Measurements from ENCODE around the gene IKZF1. TPM values are rescaled to one million over a fixed set of nuclear protein-coding genes. Genes with fewer than 3 reads are reported as not detected.
A peak's percentile ranks its signal among the peaks of the same experiment; 100 is the strongest.

IKZF1 gene
- total and polyA plus RNA-seq, 9 of the 15 experiments (the other 6 are each of a cell fraction or from before 2014, with no cell fraction given) = 12.6 to 85.3 (median 44.7) TPM

- peak; percentile 85 for TF ChIP-seq ATF3 (IDR thresholded peaks at IDR 0.05)
- no peak for TF ChIP-seq ATF3 (CRISPR knock-in tag; conservative IDR thresholded peaks at IDR 0.05)
- no peak for TF ChIP-seq DEAF1 (CRISPR knock-in tag; IDR thresholded peaks at IDR 0.05)
- TF ChIP-seq BHLHE40 (IDR thresholded peaks at IDR 0.05; ENCODE audit: low read length) = peak; percentile 50
- TF ChIP-seq ZNF551 (CRISPR knock-in tag; IDR thresholded peaks at IDR 0.05) = no peak
- no peak for TF ChIP-seq CHD2 (IDR thresholded peaks at IDR 0.05; ENCODE audit: low read depth, low read length)
- TF ChIP-seq NR2C1 (IDR thresholded peaks at IDR 0.05) = no peak
- TF ChIP-seq NR2C1 (tag; IDR thresholded peaks at IDR 0.05) = no peak
- no peak for TF ChIP-seq BCL6 (CRISPR knock-in tag; IDR thresholded peaks at IDR 0.05)
- no peak for TF ChIP-seq HNRNPL (IDR thresholded peaks at IDR 0.05; ENCODE audit: low read depth, low read length)
- TF ChIP-seq ARID3A (IDR thresholded peaks at IDR 0.05; ENCODE audit: borderline replicate concordance, low read depth, low read length) = no peak
- TF ChIP-seq MAFG (tag; conservative IDR thresholded peaks at IDR 0.05) = no peak
- no peak for TF ChIP-seq ZNF274 (IDR thresholded peaks at IDR 0.05; ENCODE audit: borderline replicate concordance, low read depth, low read length)
- no peak for TF ChIP-seq NFIX (CRISPR knock-in tag; IDR thresholded peaks at IDR 0.05; ENCODE audit: low read depth)
- no peak for TF ChIP-seq BRF1 (IDR thresholded peaks at IDR 0.05; ENCODE audit: borderline replicate concordance, extremely low read depth, insufficient read length)
- no peak for TF ChIP-seq SAFB (IDR thresholded peaks at IDR 0.05; ENCODE audit: borderline replicate concordance, low read depth, low read length)
- no peak for TF ChIP-seq FIP1L1 (IDR thresholded peaks at IDR 0.05; ENCODE audit: low read depth, low read length, poor library complexity, severe bottlenecking)
- no peak for TF ChIP-seq TSC22D4 (tag; IDR thresholded peaks at IDR 0.05)
- no peak for TF ChIP-seq ZNF354B (CRISPR knock-in tag; IDR thresholded peaks at IDR 0.05)
- TF ChIP-seq HMBOX1 (IDR thresholded peaks at IDR 0.05) = no peak
- TF ChIP-seq ZNF395 (CRISPR knock-in tag; IDR thresholded peaks at IDR 0.05) = peak; percentile 66
- no peak for TF ChIP-seq MED1 (CRISPR knock-in tag; IDR thresholded peaks at IDR 0.05; ENCODE audit: borderline replicate concordance)
Observed at GRCh38 chr7:50335795-50336754, 31.6 kb downstream of the IKZF1 start (continued).
